Adipose tissue (tissue), 3 donors: Measurements from ENCODE around the gene PRX. TPM values are rescaled to one million over a fixed set of nuclear protein-coding genes. Genes with fewer than 3 reads are reported as not detected.

Experiments
- H3K27ac ChIP-seq: one replicate; pipeline ENCODE4 v1.5.1; 2013; ENCODE audit warnings: low read depth, low read length
- WGBS, 3 donors: extraction: QIAGEN DNeasy Blood & Tissue Kit; methylation state at CpG; one replicate each; pipeline ENCODE4 v1.1.7; 2013; 5-methylcytosine and 5-hydroxymethylcytosine counted together
- polyA plus RNA-seq, 3 donors: library from polyadenylated mRNA; stranded (reverse); fragments of 200-250 nt; gene quantifications; one replicate each; pipeline ENCODE4 v1.2.3, GENCODE V29; 2013
- donor health status: healthy with polysubstance abuse.
- donor health status: Bipolar disorder and iron deficiency.
- donor health status: healthy.

Gene PRX
- polyA plus RNA-seq, 3 donors: 2.3 to 4.5 (median 2.4) TPM

DNA sequence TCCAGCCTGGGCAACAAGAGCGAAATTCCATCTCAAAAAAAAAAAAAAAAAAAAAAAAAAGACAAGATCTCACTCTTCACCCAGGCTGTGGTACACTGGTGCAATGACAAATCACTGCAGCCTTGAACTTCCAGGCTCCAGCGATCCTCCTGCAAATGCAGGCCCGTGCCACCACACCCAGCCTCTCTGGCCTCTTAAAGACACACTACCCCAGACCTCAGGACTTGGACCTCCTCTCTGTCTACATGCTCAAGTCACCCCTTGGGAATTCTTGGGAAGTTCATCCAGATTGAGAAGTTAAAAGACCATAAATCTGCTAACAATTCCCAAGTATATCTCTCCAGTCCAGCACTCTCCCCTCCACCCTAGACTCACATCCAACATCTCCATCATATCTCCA lies 12.6 kb downstream of the PRX start:
- no peak overlapping the region for H3K27ac ChIP-seq
- 34 to 56% (median 50%) methylated on average over 2 to 3 of the region's 3 CpGs for WGBS, 3 donors

DNA sequence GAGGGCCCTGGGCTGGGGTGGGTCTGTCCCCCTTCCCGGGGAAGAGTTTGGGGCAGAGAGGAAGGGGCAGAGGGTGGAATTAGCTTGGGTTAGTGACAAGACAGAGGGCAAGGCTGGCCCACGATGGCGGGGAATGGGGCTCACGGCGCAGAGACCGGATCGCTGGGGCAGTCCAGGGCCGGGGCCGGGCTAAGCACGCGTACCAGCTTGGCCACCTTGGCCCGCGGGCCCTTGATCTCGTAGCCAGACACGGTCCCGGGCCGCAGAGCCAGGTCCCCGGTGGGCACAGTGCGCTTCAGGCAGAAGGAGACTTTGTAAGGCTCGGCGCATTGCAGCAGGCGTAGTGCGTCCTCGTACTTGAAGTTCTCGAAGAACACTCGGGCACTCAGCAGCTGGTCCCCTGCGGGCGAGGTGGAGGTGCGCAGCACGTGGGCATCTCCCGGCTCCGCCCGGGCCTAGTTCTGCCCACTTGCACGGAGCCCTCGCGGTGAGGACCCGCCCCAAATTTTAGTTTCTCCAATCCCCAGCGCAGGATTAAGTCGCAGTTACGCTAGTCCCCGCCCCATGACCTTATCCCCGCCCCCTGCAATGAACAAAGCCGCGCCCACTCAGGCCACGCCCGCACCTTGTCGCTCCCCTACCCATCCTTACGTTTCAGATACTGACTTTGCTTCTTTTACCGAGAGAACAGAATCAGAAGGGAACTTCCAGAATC lies 14.6 kb downstream of the PRX start:
- no peak overlapping the region for H3K27ac ChIP-seq
- 48 to 61% (median 60%) methylated on average over 49 of the region's 49 CpGs for WGBS, 3 donors

DNA sequence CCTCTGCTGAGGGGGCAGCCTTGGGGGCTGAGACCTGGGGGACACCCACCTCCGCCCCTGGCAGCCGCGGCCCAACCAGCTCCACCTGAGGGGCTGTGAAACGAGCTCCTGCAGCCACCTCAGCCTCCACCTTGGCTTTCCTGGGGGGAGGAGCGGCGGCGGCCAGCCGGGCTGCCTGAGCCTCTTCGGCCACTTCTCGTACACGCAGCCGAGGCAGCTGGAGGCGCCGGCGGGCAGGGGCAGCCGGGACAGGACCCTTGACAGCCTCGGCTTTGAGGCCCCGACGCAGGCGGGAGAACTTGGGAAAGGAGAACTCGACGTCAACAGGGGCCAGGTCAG lies 15.6 kb downstream of the PRX start:
- WGBS, 3 donors: 92 to 95% (median 93%) methylated on average over 19 to 22 of the region's 22 CpGs

GRCh38 chr19:40396886-40397567 lies 16.2 kb downstream of the PRX start:
- 86 to 95% (median 94%) methylated on average over 17 to 20 of the region's 20 CpGs for WGBS, 3 donors
- H3K27ac ChIP-seq: no peak overlapping the region

More for the DNA sequence above, 15.6 kb downstream of the PRX start:
- no peak overlapping the region for H3K27ac ChIP-seq

- 89 to 91% (median 89%) methylated on average over 14 of the region's 14 CpGs for WGBS, 3 donors
These were observed 17.2 kb downstream of the PRX start for GRCh38 chr19:40395956-40396355.

DNA sequence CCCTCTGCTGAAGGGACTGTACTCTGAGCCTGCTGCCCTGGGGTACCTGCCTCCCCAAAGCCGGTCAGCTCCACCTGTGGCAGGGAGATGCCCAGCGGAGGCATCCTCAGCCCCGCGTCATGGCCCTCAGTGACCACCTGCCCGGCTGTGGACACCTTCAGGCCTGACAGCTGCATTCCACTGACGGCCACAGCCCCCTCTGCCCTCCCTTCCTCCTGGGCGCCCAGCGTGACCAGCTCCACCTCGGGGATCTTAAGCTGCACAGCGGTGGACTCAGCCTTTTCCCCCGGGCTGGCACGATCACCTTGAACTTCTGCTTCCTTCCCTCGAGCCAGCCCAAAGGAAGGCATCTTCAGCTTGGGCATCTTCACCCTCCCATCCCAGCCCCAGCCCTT lies 18.4 kb downstream of the PRX start:
- no peak overlapping the region for H3K27ac ChIP-seq
- WGBS, 3 donors: 74 to 78% (median 76%) methylated on average over 12 to 13 of the region's 13 CpGs

More at GRCh38 chr19:40395956-40396355, 17.2 kb downstream of the PRX start:
- no peak overlapping the region for H3K27ac ChIP-seq

GRCh38 chr19:40393894-40394815 lies 19.0 kb downstream of the PRX start:
- no peak overlapping the region for H3K27ac ChIP-seq
- 90 to 91% (median 91%) methylated on average over 40 to 41 of the region's 41 CpGs for WGBS, 3 donors

- 36 to 60% (median 52%) methylated on average over 8 to 9 of the region's 9 CpGs for WGBS, 3 donors
- H3K27ac ChIP-seq: no peak overlapping the region
These were observed 20.2 kb downstream of the PRX start for GRCh38 chr19:40392894-40393517.

DNA sequence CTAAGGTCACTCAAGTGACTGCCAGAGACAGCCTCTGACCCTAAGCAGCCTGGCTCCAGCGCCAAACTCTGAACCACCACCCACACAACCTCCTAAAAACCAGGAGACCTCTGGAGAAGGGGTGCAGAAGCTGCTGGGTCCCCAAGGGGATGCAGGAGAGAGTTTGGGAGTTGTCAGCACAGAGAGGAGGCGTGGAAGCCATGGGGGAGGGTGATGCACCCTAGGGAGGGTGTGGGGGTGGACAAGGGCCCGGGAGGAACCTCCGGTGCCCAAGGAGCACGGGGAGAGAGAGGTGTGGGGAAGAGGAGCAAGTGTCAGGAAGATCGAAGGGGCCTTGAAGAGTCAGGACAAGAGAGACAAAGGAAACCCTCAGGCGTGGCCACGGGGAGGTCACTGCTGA lies 21.1 kb downstream of the PRX start:
- 75 to 80% (median 78%) methylated on average over 8 of the region's 8 CpGs for WGBS, 3 donors
- H3K27ac ChIP-seq: no peak overlapping the region

GRCh38 chr19:40390084-40390742 lies 23.0 kb downstream of the PRX start, which contains the start of gene HIPK4:
TSS of gene HIPK4 (minus strand) at chr19:40390181. CDS start at chr19:40389902, 279 bp downstream.
- H3K27ac ChIP-seq: no peak within 1 kb of the TSS
- 82 to 91% (median 89%) methylated on average over 10 of the region's 10 CpGs for WGBS, 3 donors

DNA sequence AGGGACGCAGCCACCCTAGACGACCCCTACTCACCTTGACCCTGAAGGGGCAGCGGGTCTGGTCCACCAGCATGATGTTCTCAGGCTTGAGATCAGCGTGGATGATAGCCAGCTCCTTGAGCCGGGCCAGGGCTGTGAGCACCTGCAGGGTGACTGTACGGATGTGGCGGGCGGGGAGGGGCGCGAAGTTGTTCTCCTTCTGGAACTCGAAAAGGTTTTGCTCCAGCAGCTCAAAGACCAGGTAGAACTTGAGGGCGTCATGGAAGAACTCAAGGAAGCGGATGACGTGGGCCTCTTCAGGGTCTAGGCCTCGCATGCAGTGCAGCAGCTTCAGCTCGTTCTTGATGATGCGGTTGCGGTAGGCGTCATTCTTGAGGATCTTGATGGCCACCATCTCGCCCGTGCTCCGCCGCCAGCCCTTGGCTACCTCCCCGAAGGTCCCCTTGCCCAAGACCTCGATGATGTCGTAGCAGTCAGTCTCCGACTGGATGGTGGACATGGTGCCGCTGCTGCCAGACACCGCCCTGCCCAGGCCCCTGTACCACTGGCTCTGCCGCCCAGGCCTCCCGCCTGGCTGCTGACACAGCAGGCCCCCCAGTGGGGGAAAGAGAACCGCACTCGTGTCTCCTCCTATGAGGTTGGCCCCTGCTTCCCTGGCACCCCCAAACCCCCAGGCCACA lies 23.6 kb downstream of the PRX start:
- H3K27ac ChIP-seq: no peak overlapping the region
- 94 to 96% (median 95%) methylated on average over 33 of the region's 33 CpGs for WGBS, 3 donors

DNA sequence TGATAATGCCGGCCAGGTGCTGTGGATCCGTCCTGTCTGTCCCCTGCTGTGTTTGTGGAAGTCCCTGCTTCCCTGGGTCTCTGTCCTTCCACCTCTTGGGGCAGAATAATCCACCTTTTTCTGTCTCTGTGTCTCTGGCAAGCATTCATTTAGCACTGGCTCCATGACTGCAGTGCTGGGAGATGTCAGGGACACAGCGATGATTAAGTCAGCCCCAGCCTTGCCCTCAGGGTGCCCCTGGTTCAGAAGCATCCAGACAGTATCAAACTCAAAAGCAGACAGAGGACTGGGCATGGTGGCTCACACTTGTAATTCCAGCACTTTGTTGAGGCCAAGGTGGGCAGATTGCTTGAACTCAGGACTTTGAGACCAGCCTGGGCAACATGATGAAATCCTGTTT lies 24.7 kb downstream of the PRX start:
- H3K27ac ChIP-seq: no peak overlapping the region
- 62 to 90% (median 88%) methylated on average over 3 of the region's 3 CpGs for WGBS, 3 donors

DNA sequence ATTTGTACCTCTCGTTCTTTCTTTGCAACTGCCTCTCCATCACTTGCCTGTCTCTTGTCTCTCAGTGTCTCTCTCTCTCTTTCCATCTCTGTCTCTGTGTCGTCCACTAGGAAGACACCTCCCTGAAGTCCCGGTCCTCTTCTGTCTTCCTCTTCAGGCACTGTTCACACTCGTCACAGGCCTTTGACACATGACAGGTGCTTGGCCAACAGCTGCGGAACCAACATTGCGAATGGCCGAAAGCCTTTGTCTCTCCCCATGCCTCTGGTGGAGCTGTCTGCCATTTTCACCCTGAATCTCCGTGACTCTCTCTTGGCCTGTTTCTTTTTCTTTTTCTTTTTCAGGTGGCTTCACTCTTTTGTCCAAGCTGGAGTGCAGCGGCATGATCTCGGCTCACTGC lies 26.0 kb downstream of the PRX start:
- no peak overlapping the region for H3K27ac ChIP-seq
- 90 to 92% (median 91%) methylated on average over 10 of the region's 10 CpGs for WGBS, 3 donors

DNA sequence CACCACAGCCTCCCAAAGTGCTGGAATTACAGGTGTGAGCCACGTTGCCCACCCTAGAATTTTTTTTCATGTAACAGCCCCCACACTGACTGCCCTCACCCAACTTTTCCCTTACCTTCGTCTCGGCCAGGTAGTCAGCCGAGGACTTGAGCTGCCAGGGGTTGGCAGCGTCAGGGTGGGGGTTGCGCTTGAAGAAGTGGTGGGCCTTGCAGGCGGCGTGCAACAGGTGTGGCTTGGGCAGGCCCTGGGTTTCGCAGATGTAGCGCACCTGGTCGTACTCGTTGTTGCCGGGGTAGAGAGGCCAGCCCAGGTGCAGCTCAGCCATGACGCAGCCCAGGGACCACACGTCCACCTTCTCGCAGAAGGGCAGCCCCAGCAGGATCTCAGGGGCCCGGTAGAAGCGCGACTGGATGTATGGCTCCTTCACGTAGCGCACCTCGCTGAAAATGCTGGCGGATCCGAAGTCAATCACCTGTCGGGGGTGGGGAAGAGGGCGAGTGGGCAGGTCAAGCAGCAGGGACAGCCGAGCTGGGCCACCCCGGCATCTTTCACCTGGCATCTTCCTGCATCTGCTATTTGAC lies 29.4 kb downstream of the PRX start:
- WGBS, 3 donors: 78 to 90% (median 90%) methylated on average over 28 of the region's 28 CpGs

GRCh38 chr19:40381321-40381720 lies 31.9 kb downstream of the PRX start:
- H3K27ac ChIP-seq: no peak overlapping the region
- 81 to 92% (median 83%) methylated on average over 2 to 3 of the region's 3 CpGs for WGBS, 3 donors

More for the DNA sequence above, 29.4 kb downstream of the PRX start:
- H3K27ac ChIP-seq: no peak overlapping the region

DNA sequence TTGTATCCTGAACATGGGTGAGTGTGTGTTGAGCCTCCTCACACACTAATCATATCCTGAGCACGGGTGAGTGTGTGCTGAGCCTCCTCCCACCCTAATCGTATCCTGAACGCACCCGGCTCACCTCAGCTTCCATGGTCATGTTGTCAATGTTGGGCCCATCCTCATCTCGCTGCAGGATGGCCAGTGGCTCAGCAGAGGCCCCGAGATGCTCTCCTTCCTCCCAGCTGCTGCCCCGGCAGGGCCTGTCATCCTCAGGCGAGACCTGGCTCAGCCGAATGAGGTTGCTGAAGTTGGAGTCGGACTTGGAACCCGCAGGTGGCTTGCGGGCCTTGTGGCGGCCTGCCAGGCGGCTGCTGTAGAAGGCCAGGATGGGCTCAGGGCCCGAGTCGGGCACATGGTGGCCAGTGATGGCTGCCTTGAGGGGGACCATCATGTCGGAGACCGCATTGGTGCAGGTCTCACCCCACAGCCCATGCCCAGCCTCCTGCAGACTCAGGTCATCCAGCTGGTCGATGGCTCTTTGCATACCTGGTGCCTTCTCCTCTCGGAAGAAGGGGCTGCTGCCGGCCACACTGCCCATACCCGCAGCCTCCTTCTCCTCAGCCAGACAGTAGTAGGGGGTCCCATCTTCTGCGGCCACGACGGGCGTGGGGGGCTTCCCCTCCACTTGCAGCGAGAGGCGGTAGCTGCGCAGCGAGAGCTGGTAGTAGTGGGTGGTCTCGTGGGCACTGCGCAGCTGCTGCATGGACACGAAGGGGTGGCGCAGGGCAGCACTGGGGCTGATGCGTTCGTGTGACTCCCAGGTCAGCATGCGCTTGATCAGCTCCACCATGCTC lies 32.8 kb downstream of the PRX start:
- no peak overlapping the region for H3K27ac ChIP-seq
- 83 to 89% (median 85%) methylated on average over 37 of the region's 37 CpGs for WGBS, 3 donors
